ENCODE results near the gene SLC44A4. TPM values are rescaled to one million over a fixed set of nuclear protein-coding genes. Genes with fewer than 3 reads are reported as not detected.

The SLC44A4 gene
- total and polyA plus RNA-seq, 9 of the 15 experiments (the other 6 are each of a cell fraction or from before 2014, with no cell fraction given): 7.9 to 18.6 (median 11.2) TPM

- TF ChIP-seq FOXM1 (IDR thresholded peaks at IDR 0.05; ENCODE audit: low read depth): no peak
- no peak for TF ChIP-seq FOXM1 (CRISPR knock-in tag; IDR thresholded peaks at IDR 0.05; ENCODE audit: low read depth)
- 0 out of 2 replicates have a peak, but pooled peaks have one; percentile 26 for TF ChIP-seq HDAC2 (IDR thresholded peaks at IDR 0.05)
- no peak for TF ChIP-seq GTF2B (IDR thresholded peaks at IDR 0.05; ENCODE audit: extremely low read depth, insufficient read length)
- TF ChIP-seq MTA2 (IDR thresholded peaks at IDR 0.05; ENCODE audit: low read depth): no peak
- TF ChIP-seq E2F3 (CRISPR knock-in tag; IDR thresholded peaks at IDR 0.05): 0 out of 2 replicates have a peak, but pooled peaks have one; percentile 28
- TF ChIP-seq, protein P1, sequence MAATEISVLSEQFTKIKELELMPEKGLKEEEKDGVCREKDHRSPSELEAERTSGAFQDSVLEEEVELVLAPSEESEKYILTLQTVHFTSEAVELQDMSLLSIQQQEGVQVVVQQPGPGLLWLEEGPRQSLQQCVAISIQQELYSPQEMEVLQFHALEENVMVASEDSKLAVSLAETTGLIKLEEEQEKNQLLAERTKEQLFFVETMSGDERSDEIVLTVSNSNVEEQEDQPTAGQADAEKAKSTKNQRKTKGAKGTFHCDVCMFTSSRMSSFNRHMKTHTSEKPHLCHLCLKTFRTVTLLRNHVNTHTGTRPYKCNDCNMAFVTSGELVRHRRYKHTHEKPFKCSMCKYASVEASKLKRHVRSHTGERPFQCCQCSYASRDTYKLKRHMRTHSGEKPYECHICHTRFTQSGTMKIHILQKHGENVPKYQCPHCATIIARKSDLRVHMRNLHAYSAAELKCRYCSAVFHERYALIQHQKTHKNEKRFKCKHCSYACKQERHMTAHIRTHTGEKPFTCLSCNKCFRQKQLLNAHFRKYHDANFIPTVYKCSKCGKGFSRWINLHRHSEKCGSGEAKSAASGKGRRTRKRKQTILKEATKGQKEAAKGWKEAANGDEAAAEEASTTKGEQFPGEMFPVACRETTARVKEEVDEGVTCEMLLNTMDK (IDR thresholded peaks at IDR 0.05; ENCODE audit: borderline replicate concordance, insufficient read depth, low read depth, low read length, poor library complexity, severe bottlenecking): no peak
- TF ChIP-seq, protein P2, sequence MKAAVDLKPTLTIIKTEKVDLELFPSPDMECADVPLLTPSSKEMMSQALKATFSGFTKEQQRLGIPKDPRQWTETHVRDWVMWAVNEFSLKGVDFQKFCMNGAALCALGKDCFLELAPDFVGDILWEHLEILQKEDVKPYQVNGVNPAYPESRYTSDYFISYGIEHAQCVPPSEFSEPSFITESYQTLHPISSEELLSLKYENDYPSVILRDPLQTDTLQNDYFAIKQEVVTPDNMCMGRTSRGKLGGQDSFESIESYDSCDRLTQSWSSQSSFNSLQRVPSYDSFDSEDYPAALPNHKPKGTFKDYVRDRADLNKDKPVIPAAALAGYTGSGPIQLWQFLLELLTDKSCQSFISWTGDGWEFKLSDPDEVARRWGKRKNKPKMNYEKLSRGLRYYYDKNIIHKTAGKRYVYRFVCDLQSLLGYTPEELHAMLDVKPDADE (conservative IDR thresholded peaks at IDR 0.05; ENCODE audit: control insufficient read depth, low read depth, low read length): 0 out of 2 replicates have a peak, but pooled peaks have one; percentile 26
- TF ChIP-seq THAP7 (CRISPR knock-in tag; IDR thresholded peaks at IDR 0.05): no peak
- peak; percentile 51 for TF ChIP-seq CXXC5 (CRISPR knock-in tag; IDR thresholded peaks at IDR 0.05)
- TF ChIP-seq SRSF7 (optimal IDR thresholded peaks at IDR 0.05; ENCODE audit: low read depth, low read length): no peak
- TF ChIP-seq CHAMP1 (IDR thresholded peaks at IDR 0.05): no peak
- no peak for TF ChIP-seq NELFE (IDR thresholded peaks at IDR 0.05; ENCODE audit: insufficient read depth, insufficient read length)
- no peak for TF ChIP-seq ATF4 (CRISPR knock-in tag; IDR thresholded peaks at IDR 0.05)
- no peak for TF ChIP-seq NFYB (IDR thresholded peaks at IDR 0.05; ENCODE audit: extremely low read depth, insufficient read length)
- no peak for TF ChIP-seq MCM7 (IDR thresholded peaks at IDR 0.05)
- peak; percentile 50; the same call in 1 of the 2 replicates for TF ChIP-seq MTA3 (IDR thresholded peaks at IDR 0.05; ENCODE audit: borderline replicate concordance)
- TF ChIP-seq ERF (CRISPR knock-in tag; IDR thresholded peaks at IDR 0.05): no peak; the same call in 1 of the 2 replicates
- no peak for TF ChIP-seq PYGO2 (tag; IDR thresholded peaks at IDR 0.05)
- no peak for TF ChIP-seq ZNF717 (CRISPR knock-in tag; IDR thresholded peaks at IDR 0.05)
Observed at GRCh38 chr6:31900917-31901414, 22.2 kb upstream of the SLC44A4 start (continued).
